Panc1 (cell line): ENCODE results near the gene CITED4. TPM values are rescaled to one million over a fixed set of nuclear protein-coding genes. Genes with fewer than 3 reads are reported as not detected.

Source experiments
- ATAC-seq: fragments of 200-7000 bp; cut with Tn5 transposase; 2 replicates; pipeline ENCODE4 v1.9.1; 2020; ENCODE audit warnings: mild to moderate bottlenecking, moderate library complexity
- BruUV-seq: library from RNA; stranded (reverse); fragments of 400-500 nt; replicated peaks from 2 replicates; lab custom pipeline; 2021; lab: Mats Ljungman, UMichigan
- CTCF ChIA-PET: fragments of 300-600 bp; sonication (Branson Sonifier 250); formaldehyde crosslinking; loops from one replicate; lab custom pipeline; 2022; ENCODE audit warnings: antibody characterized with exemption; lab: Charles Lee
- POLR2A ChIA-PET: fragments of 300-600 bp; sonication (Branson Sonifier 250); formaldehyde crosslinking; loops from one replicate; lab custom pipeline; 2022; ENCODE audit warnings: antibody characterized with exemption; lab: Charles Lee
- DNase-seq: peaks from one replicate; pipeline ENCODE4 v3.0.0-alpha.2; 2010; ENCODE audit warnings: low read depth, low spot score
- H3K27ac ChIP-seq: 2 replicates; pipeline ENCODE4 v1.5.1; 2011; ENCODE audit warnings: mild to moderate bottlenecking, low read length, inconsistent platforms
- H3K27me3 ChIP-seq: fragments of 200-500 bp; sonication (Bioruptor generic); 2 replicates; pipeline ENCODE4 v1.6.0; 2014; ENCODE audit warnings: low read length, inconsistent platforms; ENCODE audit not compliant: control insufficient read depth, insufficient read depth
- H3K36me3 ChIP-seq: fragments of 200-500 bp; sonication (Bioruptor generic); 2 replicates; pipeline ENCODE4 v1.5.1; 2014; ENCODE audit warnings: inconsistent platforms, mild to moderate bottlenecking, low read length, moderate library complexity; ENCODE audit not compliant: control insufficient read depth, insufficient read depth
- H3K4me1 ChIP-seq: 2 replicates; pipeline ENCODE4 v1.5.1; 2011; ENCODE audit warnings: inconsistent platforms, mild to moderate bottlenecking, low read length, moderate library complexity; ENCODE audit not compliant: control insufficient read depth, insufficient read depth
- H3K4me3 ChIP-seq, 2 experiments: 2 replicates each; pipeline ENCODE4 v1.5.1; 2011 to 2012; ENCODE audit warnings: low read depth in 2 of 2, low read length in 2 of 2, mild to moderate bottlenecking in 2 of 2, inconsistent platforms in 1 of 2, moderate library complexity in 1 of 2
- H3K9me3 ChIP-seq: fragments of 200-500 bp; sonication (Bioruptor generic); 2 replicates; pipeline ENCODE4 v1.5.1; 2014; ENCODE audit warnings: low read depth, mild to moderate bottlenecking, inconsistent platforms, low read length, moderate library complexity; ENCODE audit not compliant: control insufficient read depth, insufficient read depth
- CTCF ChIP-seq: fragments of 450-650 bp; IDR thresholded peaks from 2 replicates; pipeline ENCODE4 v1.5.1; 2017; ENCODE audit warnings: mild to moderate bottlenecking
- POLR2AphosphoS5 ChIP-seq: IDR thresholded peaks from 2 replicates; pipeline ENCODE4 v1.6.1; 2012; ENCODE audit warnings: mild to moderate bottlenecking, low read depth, low read length, moderate library complexity
- REST ChIP-seq, 2 experiments: IDR thresholded peaks; 2 replicates each; pipeline ENCODE4 v1.6.1; 2011 to 2012; ENCODE audit warnings: low read depth in 2 of 2, control low read depth in 1 of 2, low read length in 1 of 2, mild to moderate bottlenecking in 1 of 2, moderate library complexity in 1 of 2; ENCODE audit not compliant: insufficient read depth in 1 of 2
- SIN3A ChIP-seq: IDR thresholded peaks from 2 replicates; pipeline ENCODE4 v1.6.1; 2012; ENCODE audit warnings: low read depth, mild to moderate bottlenecking, low read length, moderate library complexity, borderline replicate concordance; ENCODE audit not compliant: insufficient read depth
- TCF7L2 ChIP-seq: IDR thresholded peaks from 2 replicates; pipeline ENCODE4 v1.6.1; 2011; ENCODE audit warnings: mild to moderate bottlenecking, low read depth, low read length, inconsistent platforms
- in situ Hi-C: cut with HindIII; loops from 2 replicates; pipeline ENCODE4 v1.10.0; 2016; ENCODE audit warnings: low sequenced_read_pairs, low pct_unique_long_range_greater_than_20kb
- intact Hi-C: fragments of 100-400 bp; cut with micrococcal nuclease; formaldehyde crosslinking; loops from one replicate; pipeline ENCODE4 v1.10.0; 2022; ENCODE audit not compliant: unreplicated experiment
- total RNA-seq: library from RNA; stranded (reverse); gene quantifications from one replicate; pipeline ENCODE4 v1.2.1, GENCODE V29; 2021; ENCODE audit not compliant: unreplicated experiment

The CITED4 gene
- total RNA-seq, 1 experiment from 2014 or later, result 145 TPM

DNA sequence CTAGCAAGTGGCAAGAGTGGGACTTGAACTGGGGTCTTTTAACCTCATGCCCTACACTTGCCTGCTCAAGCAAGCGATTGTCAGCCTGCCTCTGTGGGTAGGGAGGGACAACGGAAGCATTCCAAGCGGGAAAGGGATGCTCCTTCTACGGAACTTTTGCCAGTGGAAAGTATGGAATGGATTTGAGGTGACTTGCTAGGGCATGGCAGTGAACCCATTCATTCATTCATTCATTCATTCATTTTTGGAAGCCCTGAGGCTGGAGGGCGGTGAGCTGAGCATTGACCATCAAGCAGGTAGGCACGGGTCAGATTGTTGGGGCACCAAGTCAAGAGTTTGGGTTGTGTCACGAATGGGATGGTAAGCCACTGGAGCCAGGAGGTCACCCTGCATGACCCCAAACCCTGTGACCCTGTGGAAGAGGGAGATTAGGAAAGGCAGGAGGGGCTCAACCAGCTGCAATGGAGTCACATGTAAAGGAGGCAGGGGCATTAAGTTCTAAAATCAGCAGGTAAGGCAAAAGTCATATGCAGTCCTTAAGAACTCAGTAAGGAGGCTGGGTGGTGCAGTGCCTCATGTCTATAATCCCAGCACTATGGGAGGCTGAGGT, 11.8 kb upstream of the CITED4 start:
- intact Hi-C loops (no loop called here), in situ Hi-C loops (no loop called here)
- no TSS peak for BruUV-seq
- TF ChIP-seq CTCF (no peak), TCF7L2 (no peak), SIN3A (no peak), POLR2AphosphoS5 (no peak), REST (IDR thresholded peaks at IDR 0.05; ENCODE audit: insufficient read depth in 1 of 2, low read depth in 2 of 2, low read length in 1 of 2) (no peak)
- ChIA-PET POLR2A (interaction anchor here (0.7 to 1.0 kb wide), 2 partner anchors 51 to 72 kb away, joined by 4 to 10 read pairs; no protein-coding TSS in a partner anchor), CTCF (interaction anchor here (0.7 kb wide), 1 partner anchor 13 kb away, joined by 5 read pairs; no protein-coding TSS in a partner anchor)
- ATAC-seq (no peak), DNase-seq (no peak)
- Histone ChIP-seq H3K27me3 (no peaks in the 10 kb centered on the region), H3K9me3 (peaks cover 26% of the 10 kb centered on the region), H3K4me1 (peaks cover 17% of the 10 kb centered on the region; the same call in 1 of the 2 replicates), H3K36me3 (no peaks in the 10 kb centered on the region), H3K27ac (peak overlapping the region; percentile 88), H3K4me3 (no peak overlapping the region)

DNA sequence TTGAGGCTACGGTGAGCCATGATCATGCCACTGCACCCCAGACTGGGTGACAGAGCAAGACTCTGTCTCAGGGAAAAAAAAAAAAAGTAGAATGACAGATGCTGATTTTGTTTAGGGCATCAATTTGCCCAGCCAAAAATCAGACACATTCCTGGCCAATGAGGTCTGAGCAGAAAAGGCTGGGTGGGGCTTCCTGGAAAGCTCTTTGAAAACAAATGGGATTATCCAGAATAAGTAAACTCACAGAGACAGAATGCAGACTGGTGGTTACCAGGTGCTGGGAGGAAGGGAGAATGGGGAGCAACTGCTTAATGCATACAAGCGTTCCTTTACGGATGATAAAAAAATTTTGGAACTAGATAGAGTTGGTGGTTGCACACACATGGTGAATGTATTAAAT, 10.1 kb upstream of the CITED4 start:
- ChIA-PET POLR2A (no interaction called here), CTCF (no interaction called here)
- no peak for TF ChIP-seq TCF7L2
- TF ChIP-seq POLR2AphosphoS5, result no peak
- TF ChIP-seq REST (IDR thresholded peaks at IDR 0.05; ENCODE audit: insufficient read depth in 1 of 2, low read depth in 2 of 2, low read length in 1 of 2), result no peak
- TF ChIP-seq SIN3A, result no peak
- no peak for TF ChIP-seq CTCF
- intact Hi-C loops (no loop called here), in situ Hi-C loops (no loop called here)
- H3K4me1 ChIP-seq, result peaks cover 28% of the 10 kb centered on the region
- BruUV-seq, result no TSS peak
- no peak overlapping the region for H3K4me3 ChIP-seq
- peak overlapping the region; percentile 88; the same call in 1 of the 2 replicates for H3K27ac ChIP-seq
- no peaks in the 10 kb centered on the region for H3K36me3 ChIP-seq
- H3K9me3 ChIP-seq, result peaks cover 22% of the 10 kb centered on the region
- DNase-seq (no peak), ATAC-seq (no peak)
- H3K27me3 ChIP-seq, result no peaks in the 10 kb centered on the region
